Mammary epithelial cell (primary cell): ENCODE measurements around the gene PGM1.

ENCODE experiments used
- EZH2 ChIP-seq: IDR thresholded peaks from 2 replicates; pipeline ENCODE4 v1.6.1; 2012; ENCODE audit warnings: low read length, inconsistent platforms, borderline replicate concordance
- TF ChIP-seq, protein P1 (sequence below), 2 donors: IDR thresholded peaks in 1 of 2; conservative IDR thresholded peaks in 1 of 2; 2 replicates each; pipeline ENCODE4 v1.5.1; 2011 to 2012; ENCODE audit warnings: inconsistent platforms in 2 of 2, low read length in 2 of 2, mild to moderate bottlenecking in 2 of 2, control low read depth in 1 of 2, low read depth in 1 of 2; ENCODE audit not compliant: insufficient read depth in 1 of 2; ENCODE audit errors: extremely low read depth in 1 of 2

DNA sequence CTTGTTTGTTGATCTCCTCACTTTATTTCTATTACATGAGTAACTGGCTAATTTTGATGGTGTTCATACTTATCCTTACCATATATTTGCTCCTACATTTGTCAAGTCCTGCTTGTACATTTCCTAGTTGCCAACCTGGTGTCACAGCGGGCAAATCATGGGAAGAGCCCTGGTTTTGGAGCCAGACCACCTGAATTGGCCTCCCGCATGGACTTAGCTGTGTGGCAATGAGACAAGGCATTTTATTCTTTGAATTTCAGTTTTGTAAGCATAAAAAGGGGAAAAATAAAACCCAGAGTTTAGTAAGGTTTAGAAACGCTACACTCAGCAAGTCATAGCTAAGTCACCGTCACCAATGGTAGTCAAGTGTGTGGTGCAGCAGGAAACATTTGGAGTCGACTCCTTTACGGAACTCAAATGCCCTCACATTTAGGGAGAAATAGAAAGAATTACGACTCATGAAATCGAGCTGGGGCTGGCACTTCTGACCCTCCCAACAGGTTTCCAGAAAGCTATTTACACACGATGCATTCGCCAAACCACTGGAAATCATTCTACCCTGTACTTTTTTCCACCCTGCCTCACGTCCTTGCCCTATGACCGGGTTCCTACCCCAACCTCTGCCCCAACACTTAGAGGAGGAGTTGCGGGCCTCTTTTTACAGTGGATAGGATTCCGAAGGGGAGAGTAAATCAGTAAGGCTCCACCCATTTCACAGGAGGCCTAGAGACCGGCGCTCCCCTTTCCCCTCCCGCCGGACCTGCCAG, 492 bp upstream of the PGM1 start:
- TF ChIP-seq, protein P1, sequence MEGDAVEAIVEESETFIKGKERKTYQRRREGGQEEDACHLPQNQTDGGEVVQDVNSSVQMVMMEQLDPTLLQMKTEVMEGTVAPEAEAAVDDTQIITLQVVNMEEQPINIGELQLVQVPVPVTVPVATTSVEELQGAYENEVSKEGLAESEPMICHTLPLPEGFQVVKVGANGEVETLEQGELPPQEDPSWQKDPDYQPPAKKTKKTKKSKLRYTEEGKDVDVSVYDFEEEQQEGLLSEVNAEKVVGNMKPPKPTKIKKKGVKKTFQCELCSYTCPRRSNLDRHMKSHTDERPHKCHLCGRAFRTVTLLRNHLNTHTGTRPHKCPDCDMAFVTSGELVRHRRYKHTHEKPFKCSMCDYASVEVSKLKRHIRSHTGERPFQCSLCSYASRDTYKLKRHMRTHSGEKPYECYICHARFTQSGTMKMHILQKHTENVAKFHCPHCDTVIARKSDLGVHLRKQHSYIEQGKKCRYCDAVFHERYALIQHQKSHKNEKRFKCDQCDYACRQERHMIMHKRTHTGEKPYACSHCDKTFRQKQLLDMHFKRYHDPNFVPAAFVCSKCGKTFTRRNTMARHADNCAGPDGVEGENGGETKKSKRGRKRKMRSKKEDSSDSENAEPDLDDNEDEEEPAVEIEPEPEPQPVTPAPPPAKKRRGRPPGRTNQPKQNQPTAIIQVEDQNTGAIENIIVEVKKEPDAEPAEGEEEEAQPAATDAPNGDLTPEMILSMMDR (conservative IDR thresholded peaks at IDR 0.05 in 1 of 2, IDR thresholded peaks at IDR 0.05 in 1 of 2; ENCODE audit: extremely low read depth in 1 of 2, insufficient read depth in 1 of 2, low read depth in 1 of 2, low read length in 2 of 2): no peak
- TF ChIP-seq EZH2: no peak
